HEK293 (cell line): ENCODE results near the gene AUP1.
A peak's percentile ranks its signal among the peaks of the same experiment; 100 is the strongest.

Experiments
- CTCF ChIA-PET: fragments of 350-600 bp; formaldehyde crosslinking; extraction: SDS; loops from one replicate; lab custom pipeline; 2021; ENCODE audit warnings: antibody characterized with exemption; lab: Yijun Ruan, JAX
- POLR2A ChIA-PET: fragments of 300-600 bp; formaldehyde crosslinking; extraction: SDS; loops from one replicate; lab custom pipeline; 2020; ENCODE audit warnings: antibody characterized with exemption, inconsistent platforms; lab: Yijun Ruan, JAX
- H3K27ac ChIP-seq: fragments of 200-500 bp; sonication (Bioruptor generic); 2 replicates; pipeline ENCODE4 v1.5.1; 2014; ENCODE audit warnings: low read depth, low read length, control low read depth, inconsistent platforms; ENCODE audit errors: extremely low read depth
- H3K36me3 ChIP-seq, 2 experiments: fragments of 200-500 bp in 1 of 2; sonication (Bioruptor generic) in 1 of 2; 1 replicate in 1 of 2; 2 replicates in 1 of 2; pipeline ENCODE4 v1.5.1; 2014 to 2017; ENCODE audit warnings: inconsistent platforms in 2 of 2, low read length in 2 of 2; ENCODE audit not compliant: control insufficient read depth in 2 of 2, insufficient read depth in 1 of 2
- H3K4me1 ChIP-seq: fragments of 200-500 bp; sonication (Bioruptor generic); 2 replicates; pipeline ENCODE4 v1.5.1; 2014; ENCODE audit warnings: mild to moderate bottlenecking, low read length, inconsistent platforms; ENCODE audit not compliant: control insufficient read depth, insufficient read depth
- H3K4me3 ChIP-seq: 2 replicates; pipeline ENCODE4 v1.5.1; 2011; ENCODE audit warnings: low read depth, mild to moderate bottlenecking, control low read depth, low read length, moderate library complexity
- H3K9me3 ChIP-seq: fragments of 200-500 bp; sonication (Bioruptor generic); 2 replicates; pipeline ENCODE4 v1.5.1; 2014; ENCODE audit warnings: low read depth, low read length, inconsistent platforms; ENCODE audit not compliant: control insufficient read depth, insufficient read depth
- AEBP2 ChIP-seq: fragments of 450-650 bp; formaldehyde crosslinking; IDR thresholded peaks from 2 replicates; pipeline ENCODE4 v1.5.1; 2016; ENCODE audit warnings: missing biosample characterization, missing genetic modification characterization, borderline replicate concordance
- GLIS2 ChIP-seq: fragments of 450-650 bp; formaldehyde crosslinking; IDR thresholded peaks from 2 replicates; pipeline ENCODE4 v1.5.1; 2016; ENCODE audit warnings: missing biosample characterization, missing genetic modification characterization
- KLF9 ChIP-seq: fragments of 450-650 bp; formaldehyde crosslinking; IDR thresholded peaks from 2 replicates; pipeline ENCODE4 v1.5.1; 2016; ENCODE audit warnings: missing biosample characterization, missing genetic modification characterization, low read depth
- MEIS1 ChIP-seq: sonication (generic); formaldehyde crosslinking; IDR thresholded peaks from 2 replicates; pipeline ENCODE4 v1.8.1; 2022; ENCODE audit warnings: missing genetic modification reagents, mild to moderate bottlenecking, borderline replicate concordance
- OVOL3 ChIP-seq: fragments of 450-650 bp; formaldehyde crosslinking; IDR thresholded peaks from 2 replicates; pipeline ENCODE4 v1.5.1; 2016; ENCODE audit warnings: missing biosample characterization, missing genetic modification characterization
- SCRT2 ChIP-seq: fragments of 450-650 bp; formaldehyde crosslinking; IDR thresholded peaks from 2 replicates; pipeline ENCODE4 v1.5.1; 2016; ENCODE audit warnings: missing biosample characterization, missing genetic modification characterization
- SP3 ChIP-seq: fragments of 450-650 bp; formaldehyde crosslinking; IDR thresholded peaks from 2 replicates; pipeline ENCODE4 v1.5.1; 2016; ENCODE audit warnings: missing biosample characterization, missing genetic modification characterization
- YY2 ChIP-seq: fragments of 450-650 bp; formaldehyde crosslinking; IDR thresholded peaks from 2 replicates; pipeline ENCODE4 v1.5.1; 2016; ENCODE audit warnings: missing biosample characterization, missing genetic modification characterization
- ZBTB10 ChIP-seq: fragments of 450-650 bp; formaldehyde crosslinking; IDR thresholded peaks from 2 replicates; pipeline ENCODE4 v1.5.1; 2016; ENCODE audit warnings: missing biosample characterization, missing genetic modification characterization
- ZBTB48 ChIP-seq: fragments of 450-650 bp; formaldehyde crosslinking; IDR thresholded peaks from 2 replicates; pipeline ENCODE4 v1.5.1; 2016; ENCODE audit warnings: missing biosample characterization, missing genetic modification characterization
- ZNF174 ChIP-seq: fragments of 450-650 bp; formaldehyde crosslinking; IDR thresholded peaks from 2 replicates; pipeline ENCODE4 v1.5.0; 2017; ENCODE audit warnings: missing biosample characterization, mild to moderate bottlenecking, missing genetic modification characterization
- ZNF184 ChIP-seq: fragments of 450-650 bp; IDR thresholded peaks from 2 replicates; pipeline ENCODE4 v1.5.1; 2018; ENCODE audit warnings: missing biosample characterization, mild to moderate bottlenecking, missing genetic modification characterization
- ZNF214 ChIP-seq: fragments of 450-650 bp; formaldehyde crosslinking; IDR thresholded peaks from 2 replicates; pipeline ENCODE4 v1.5.1; 2017; ENCODE audit warnings: missing biosample characterization, mild to moderate bottlenecking, missing genetic modification characterization, borderline replicate concordance
- ZNF239 ChIP-seq: fragments of 450-650 bp; formaldehyde crosslinking; IDR thresholded peaks from 2 replicates; pipeline ENCODE4 v1.5.1; 2016; ENCODE audit warnings: missing biosample characterization, missing genetic modification characterization
- ZNF266 ChIP-seq: fragments of 450-650 bp; formaldehyde crosslinking; IDR thresholded peaks from 2 replicates; pipeline ENCODE4 v1.5.1; 2016; ENCODE audit warnings: missing biosample characterization, missing genetic modification characterization, low read depth
- ZNF391 ChIP-seq: fragments of 450-650 bp; formaldehyde crosslinking; IDR thresholded peaks from 2 replicates; pipeline ENCODE4 v1.5.1; 2016; ENCODE audit warnings: low read depth, missing biosample characterization, missing genetic modification characterization, borderline replicate concordance
- ZNF580 ChIP-seq: fragments of 450-650 bp; formaldehyde crosslinking; IDR thresholded peaks from 2 replicates; pipeline ENCODE4 v1.5.1; 2016; ENCODE audit warnings: missing biosample characterization, missing genetic modification characterization
- ZNF645 ChIP-seq: fragments of 450-650 bp; formaldehyde crosslinking; IDR thresholded peaks from 2 replicates; pipeline ENCODE4; 2016; ENCODE audit warnings: missing biosample characterization, missing genetic modification characterization
- ZNF654 ChIP-seq: fragments of 450-650 bp; formaldehyde crosslinking; IDR thresholded peaks from 2 replicates; pipeline ENCODE4 v1.5.1; 2016; ENCODE audit warnings: low read depth, missing biosample characterization, missing genetic modification characterization
- ZNF701 ChIP-seq: fragments of 450-650 bp; formaldehyde crosslinking; IDR thresholded peaks from 2 replicates; pipeline ENCODE4 v1.5.1; 2016; ENCODE audit warnings: missing biosample characterization, missing genetic modification characterization

AUP1 gene

GRCh38 chr2:74532222-74532621 lies 2.7 kb upstream of the AUP1 start:
- H3K36me3 ChIP-seq: peaks cover 4 to 51% of the 10 kb centered on the region in 2 experiments; a peak in 1 of 3 replicates
- no peaks in the 10 kb centered on the region; the same call in 1 of the 2 replicates for H3K4me1 ChIP-seq
- H3K27ac ChIP-seq: no peak overlapping the region
- no peaks in the 10 kb centered on the region for H3K9me3 ChIP-seq
- H3K4me3 ChIP-seq: no peak overlapping the region
- TF ChIP-seq SCRT2 (tag by site-specific recombination) (peak; percentile 57; the same call in 1 of the 2 replicates), ZNF654 (tag by site-specific recombination) (peak; percentile 52), ZNF701 (no peak)
- POLR2A ChIA-PET: interaction anchor here (0.7 to 1.2 kb wide), 4 partner anchors 11 to 49 kb away, joined by 3 to 4 read pairs (median 3); partner anchors contain the start of genes CCDC142 and TTC31
- CTCF ChIA-PET: interaction anchor here (0.5 to 4.3 kb wide), 15 partner anchors 11 to 197 kb away, joined by 3 to 34 read pairs (median 4); partner anchors contain the start of genes CCDC142, INO80B and TTC31

- Histone ChIP-seq H3K36me3 (peaks cover 7 to 57% of the 10 kb centered on the region in 2 experiments; a peak in 1 of 3 replicates), H3K4me3 (no peak overlapping the region), H3K4me1 (no peaks in the 10 kb centered on the region; the same call in 1 of the 2 replicates), H3K27ac (no peak overlapping the region), H3K9me3 (no peaks in the 10 kb centered on the region)
- ChIA-PET POLR2A (interaction anchor here (0.7 to 1.2 kb wide), 7 partner anchors 10 to 59 kb away, joined by 3 to 6 read pairs (median 4); partner anchors contain the start of genes CCDC142, MRPL53 and TTC31), CTCF (interaction anchor here (0.5 to 4.3 kb wide), 13 partner anchors 12 to 197 kb away, joined by 3 to 34 read pairs (median 4); partner anchors contain the start of genes CCDC142, INO80B and TTC31)
- TF ChIP-seq ZNF214 (tag by site-specific recombination) (no peak), ZNF174 (no peak), ZNF645 (tag by site-specific recombination) (no peak), OVOL3 (tag by site-specific recombination) (no peak)
These were observed 2.2 kb upstream of the AUP1 start for GRCh38 chr2:74531666-74532065.

GRCh38 chr2:74530239-74531187 lies 1.0 kb upstream of the AUP1 start:
- POLR2A ChIA-PET: interaction anchor here (0.5 to 2.4 kb wide), 19 partner anchors 9 to 1118 kb away, joined by 3 to 18 read pairs (median 6); partner anchors contain the start of genes CCDC142, MRPL53, PCGF1 and TLX2

More at GRCh38 chr2:74530239-74531187, 1.0 kb upstream of the AUP1 start:
- H3K9me3 ChIP-seq: no peaks in the 10 kb centered on the region
- H3K4me1 ChIP-seq: no peaks in the 10 kb centered on the region; the same call in 1 of the 2 replicates
- peak overlapping the region; percentile 57 for H3K4me3 ChIP-seq
- TF ChIP-seq YY2: no peak
- peak; percentile 37; the same call in 1 of the 2 replicates for TF ChIP-seq ZBTB10 (tag by site-specific recombination)
- no peak for TF ChIP-seq ZNF239 (tag by site-specific recombination)
- TF ChIP-seq ZNF184 (tag by site-specific recombination): no peak
- no peak for TF ChIP-seq ZNF266 (tag by site-specific recombination)
- TF ChIP-seq SCRT2 (tag by site-specific recombination): peak; percentile 79
- TF ChIP-seq KLF9 (tag by site-specific recombination): 0 out of 2 replicates have a peak, but pooled peaks have one; percentile 2
- TF ChIP-seq AEBP2: no peak
- peak; percentile 7; the same call in 1 of the 2 replicates for TF ChIP-seq SP3 (tag by site-specific recombination)
- no peak for TF ChIP-seq MEIS1 (CRISPR knock-in tag)
- TF ChIP-seq ZNF391 (tag by site-specific recombination): no peak
- peak; percentile 28; the same call in 1 of the 2 replicates for TF ChIP-seq GLIS2 (tag by site-specific recombination)
- TF ChIP-seq ZBTB48 (tag by site-specific recombination): peak; percentile 33; the same call in 1 of the 2 replicates
- no peak for TF ChIP-seq ZNF580 (tag by site-specific recombination)
- peaks cover 7 to 68% of the 10 kb centered on the region in 2 experiments; a peak in 1 of 3 replicates for H3K36me3 ChIP-seq
- CTCF ChIA-PET: interaction anchor here (0.6 to 4.3 kb wide), 6 partner anchors 13 to 1014 kb away, joined by 3 to 34 read pairs (median 9); partner anchors contain the start of genes CCDC142 and TTC31
- H3K27ac ChIP-seq: peak overlapping the region; percentile 72; the same call in 1 of the 2 replicates
